ENCODE measurements around the gene HYDIN. TPM values are rescaled to one million over a fixed set of nuclear protein-coding genes. Genes with fewer than 3 reads are reported as not detected.
"Not testable (repeated sequence)": the region's sequence is repeated elsewhere in the genome, so short reads cannot be mapped to it uniquely, and the experiment has no call there.

HYDIN gene
- polyA plus RNA-seq, 2 donors: 0.02 to 0.20 TPM

DNA sequence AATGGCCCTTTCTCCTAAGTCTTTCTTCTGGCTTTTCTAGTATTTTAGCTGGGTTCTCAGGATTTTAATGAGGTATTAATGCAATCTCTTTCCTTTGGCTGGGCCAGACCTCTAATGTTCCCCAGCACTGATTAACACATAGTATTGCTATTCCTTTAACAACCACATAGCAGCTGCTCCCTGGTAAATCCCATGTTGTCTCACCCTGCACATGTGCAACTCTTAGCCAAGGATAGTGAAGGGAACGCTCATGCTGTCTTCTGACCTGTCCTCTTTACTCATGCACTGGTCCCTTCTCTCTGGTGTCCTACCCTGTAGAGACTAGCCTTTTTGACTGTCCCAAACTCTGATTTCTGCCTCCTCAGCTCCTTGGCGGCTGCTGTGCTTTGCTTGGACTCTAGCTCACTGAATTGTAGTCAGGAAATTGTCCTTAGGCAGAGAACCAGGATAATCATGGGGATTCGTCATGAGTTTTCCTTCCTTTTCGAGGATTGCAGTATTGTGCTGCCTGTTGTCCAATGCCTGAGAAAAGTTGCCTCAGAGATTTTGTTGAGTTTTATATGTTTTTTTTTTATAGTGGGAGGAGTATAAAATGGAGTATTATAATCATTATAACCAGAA is 406.9 kb downstream of the HYDIN start:
- H3K27me3 ChIP-seq (ENCODE audit: control insufficient read depth in 1 of 2, insufficient read depth in 2 of 2, low read length in 2 of 2); H3K36me3 ChIP-seq (ENCODE audit: control insufficient read depth in 2 of 2, insufficient read depth in 2 of 2, low read length in 1 of 2); H3K27ac ChIP-seq (ENCODE audit: low read depth in 2 of 2, low read length in 1 of 2); H3K9me3 ChIP-seq (ENCODE audit: control insufficient read depth in 2 of 2, insufficient read depth in 1 of 2, low read depth in 1 of 2, low read length in 1 of 2); H3K4me1 ChIP-seq (ENCODE audit: control insufficient read depth in 2 of 2, insufficient read depth in 2 of 2, low read length in 1 of 2); H3K4me3 ChIP-seq (ENCODE audit: low read depth in 1 of 2, low read length in 2 of 2): not testable (repeated sequence)
- WGBS, 2 donors: 81 to 83% methylated on average over 1 to 2 of the region's 4 CpGs

DNA sequence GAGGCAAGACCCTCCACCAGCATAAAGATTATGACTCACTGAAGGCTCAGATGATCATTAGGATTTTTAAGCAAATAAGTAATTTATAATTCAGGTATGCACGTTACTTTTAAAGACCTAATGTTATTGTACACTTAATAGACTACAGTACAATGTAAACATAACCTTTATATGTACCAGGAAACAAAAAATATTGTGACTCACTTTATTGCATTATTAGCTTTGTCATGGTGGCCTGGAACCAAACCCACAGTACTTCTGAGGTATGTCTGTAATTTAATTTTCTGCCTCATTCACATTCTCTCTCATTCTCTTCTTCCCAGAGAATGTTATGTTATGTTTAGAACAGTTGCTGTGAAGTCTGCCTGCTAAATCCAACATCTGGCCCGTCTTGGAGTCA is 407.8 kb downstream of the HYDIN start:
- H3K27ac ChIP-seq (ENCODE audit: low read depth in 2 of 2, low read length in 1 of 2); H3K4me1 ChIP-seq (ENCODE audit: control insufficient read depth in 2 of 2, insufficient read depth in 2 of 2, low read length in 1 of 2); H3K27me3 ChIP-seq (ENCODE audit: control insufficient read depth in 1 of 2, insufficient read depth in 2 of 2, low read length in 2 of 2); H3K9me3 ChIP-seq (ENCODE audit: control insufficient read depth in 2 of 2, insufficient read depth in 1 of 2, low read depth in 1 of 2, low read length in 1 of 2); H3K36me3 ChIP-seq (ENCODE audit: control insufficient read depth in 2 of 2, insufficient read depth in 2 of 2, low read length in 1 of 2); H3K4me3 ChIP-seq (ENCODE audit: low read depth in 1 of 2, low read length in 2 of 2): not testable (repeated sequence)
- 40 to 43% methylated on average over 1 of the region's 2 CpGs for WGBS, 2 donors

DNA sequence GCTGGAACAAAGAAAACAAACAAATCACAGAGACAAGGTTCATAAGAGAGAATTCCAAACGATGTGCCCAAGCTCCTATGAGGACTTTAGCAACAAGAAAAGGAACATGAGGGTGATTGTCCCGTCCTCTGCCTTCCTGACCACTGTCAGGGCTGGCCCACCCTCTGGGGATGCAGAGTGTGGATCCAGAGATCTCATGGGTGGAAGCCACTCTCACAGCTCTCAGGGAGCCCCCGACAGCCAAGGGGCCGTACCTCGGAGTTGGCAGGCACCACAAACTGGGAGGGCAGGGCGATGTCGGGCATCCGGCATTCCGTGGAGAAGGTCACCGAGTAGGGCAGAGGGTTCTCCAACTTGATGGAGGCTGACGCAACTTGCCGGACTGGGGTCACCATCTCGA is 412.4 kb downstream of the HYDIN start:
- not testable (repeated sequence) for H3K27ac ChIP-seq (ENCODE audit: low read depth in 2 of 2, low read length in 1 of 2); H3K4me3 ChIP-seq (ENCODE audit: low read depth in 1 of 2, low read length in 2 of 2); H3K4me1 ChIP-seq (ENCODE audit: control insufficient read depth in 2 of 2, insufficient read depth in 2 of 2, low read length in 1 of 2); H3K9me3 ChIP-seq (ENCODE audit: control insufficient read depth in 2 of 2, insufficient read depth in 1 of 2, low read depth in 1 of 2, low read length in 1 of 2); H3K36me3 ChIP-seq (ENCODE audit: control insufficient read depth in 2 of 2, insufficient read depth in 2 of 2, low read length in 1 of 2); H3K27me3 ChIP-seq (ENCODE audit: control insufficient read depth in 1 of 2, insufficient read depth in 2 of 2, low read length in 2 of 2)
- 82 to 84% methylated on average over 9 to 11 of the region's 13 CpGs for WGBS, 2 donors

DNA sequence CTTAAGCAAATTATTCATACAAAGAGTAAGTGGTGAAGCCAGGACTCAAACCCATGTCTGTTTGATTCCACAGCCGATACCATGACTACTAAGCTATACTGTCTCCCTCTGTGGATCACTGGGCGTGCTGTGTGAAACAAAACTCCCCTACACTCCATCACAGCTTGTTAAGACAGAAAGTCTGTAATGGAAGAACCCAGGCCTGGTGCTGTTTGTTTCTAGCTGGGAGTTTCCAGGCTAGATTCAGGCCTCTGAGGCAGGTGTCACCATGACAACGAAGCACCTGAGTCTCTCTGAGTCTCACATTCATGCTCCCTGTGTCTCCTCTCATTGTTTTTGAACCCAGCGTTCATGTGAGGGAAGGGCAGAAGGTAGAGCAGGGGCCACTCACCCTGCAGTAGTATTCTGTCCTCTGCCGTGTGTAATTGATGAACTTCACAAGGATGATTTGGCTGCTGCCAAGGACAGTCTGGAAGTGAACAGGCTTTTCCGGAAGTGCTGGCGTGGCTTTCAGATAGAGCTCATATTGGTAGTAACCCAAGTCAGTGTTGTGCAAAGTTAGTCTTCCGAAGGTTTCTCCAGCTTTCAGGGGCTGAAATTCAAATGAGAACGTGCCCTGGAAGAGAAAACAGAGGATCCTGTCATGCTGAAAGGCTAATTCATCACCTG is 421.0 kb downstream of the HYDIN start:
- WGBS, 2 donors: 52% methylated on average over 9 of the region's 9 CpGs
- H3K9me3 ChIP-seq (ENCODE audit: control insufficient read depth in 2 of 2, insufficient read depth in 1 of 2, low read depth in 1 of 2, low read length in 1 of 2): no peaks in the 10 kb centered on the region

DNA sequence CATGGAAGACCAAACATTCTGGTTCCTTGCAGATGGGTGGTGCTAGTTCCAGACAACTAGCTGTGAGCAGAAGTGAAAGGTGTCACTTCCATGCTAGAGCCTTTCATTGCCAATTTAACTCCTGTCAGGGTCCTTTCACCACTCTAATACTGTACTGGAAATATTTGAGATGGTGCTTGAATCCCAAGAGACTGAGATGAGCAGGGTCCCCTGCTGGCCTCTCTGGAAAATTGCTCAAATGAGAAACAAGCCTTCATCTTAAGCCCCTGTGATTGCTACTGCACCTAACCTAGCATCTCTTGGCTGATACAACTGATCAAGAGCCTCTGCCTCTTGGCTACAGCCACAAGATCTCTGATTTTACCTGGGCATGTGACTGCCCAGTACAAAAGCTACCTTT is 422.2 kb downstream of the HYDIN start:
- H3K27me3 ChIP-seq (ENCODE audit: control insufficient read depth in 1 of 2, insufficient read depth in 2 of 2, low read length in 2 of 2): peaks cover 0 to 2% of the 10 kb centered on the region in 2 donors
- H3K4me1 ChIP-seq (ENCODE audit: control insufficient read depth in 2 of 2, insufficient read depth in 2 of 2, low read length in 1 of 2): no peaks in the 10 kb centered on the region
- H3K4me3 ChIP-seq (ENCODE audit: low read depth in 1 of 2, low read length in 2 of 2): no peak overlapping the region
- no peaks in the 10 kb centered on the region for H3K36me3 ChIP-seq (ENCODE audit: control insufficient read depth in 2 of 2, insufficient read depth in 2 of 2, low read length in 1 of 2)
- H3K9me3 ChIP-seq (ENCODE audit: control insufficient read depth in 2 of 2, insufficient read depth in 1 of 2, low read depth in 1 of 2, low read length in 1 of 2): peaks cover 0 to 6% of the 10 kb centered on the region in 2 donors
- no peak overlapping the region for H3K27ac ChIP-seq (ENCODE audit: low read depth in 2 of 2, low read length in 1 of 2)

More for the DNA sequence above, 421.0 kb downstream of the HYDIN start:
- Histone ChIP-seq H3K27me3 (ENCODE audit: control insufficient read depth in 1 of 2, insufficient read depth in 2 of 2, low read length in 2 of 2) (peaks cover 0 to 2% of the 10 kb centered on the region in 2 donors), H3K27ac (ENCODE audit: low read depth in 2 of 2, low read length in 1 of 2) (no peak overlapping the region), H3K36me3 (ENCODE audit: control insufficient read depth in 2 of 2, insufficient read depth in 2 of 2, low read length in 1 of 2) (no peaks in the 10 kb centered on the region), H3K4me1 (ENCODE audit: control insufficient read depth in 2 of 2, insufficient read depth in 2 of 2, low read length in 1 of 2) (no peaks in the 10 kb centered on the region), H3K4me3 (ENCODE audit: low read depth in 1 of 2, low read length in 2 of 2) (no peak overlapping the region)

DNA sequence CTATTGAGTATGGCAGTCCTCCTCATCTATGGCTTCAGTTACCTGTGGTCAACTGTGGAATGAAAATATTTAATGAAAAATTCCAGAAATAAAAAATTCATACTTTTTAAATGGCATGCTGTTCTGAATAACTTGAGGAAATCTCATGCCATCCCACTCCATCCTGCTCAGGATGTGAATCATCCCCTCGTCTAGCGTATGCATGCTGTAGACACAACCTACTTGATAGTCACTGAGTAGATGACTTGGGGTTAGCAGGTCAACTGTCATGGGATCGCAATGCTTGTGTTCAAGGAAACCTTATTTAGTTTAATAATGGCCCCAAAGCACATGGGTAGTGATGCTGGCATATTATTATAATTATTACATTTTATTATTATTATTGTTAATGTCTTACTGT is 424.7 kb downstream of the HYDIN start:
- H3K4me1 ChIP-seq (ENCODE audit: control insufficient read depth in 2 of 2, insufficient read depth in 2 of 2, low read length in 1 of 2): no peaks in the 10 kb centered on the region
- no peak overlapping the region for H3K4me3 ChIP-seq (ENCODE audit: low read depth in 1 of 2, low read length in 2 of 2)
- no peaks in the 10 kb centered on the region for H3K36me3 ChIP-seq (ENCODE audit: control insufficient read depth in 2 of 2, insufficient read depth in 2 of 2, low read length in 1 of 2)
- H3K27ac ChIP-seq (ENCODE audit: low read depth in 2 of 2, low read length in 1 of 2): no peak overlapping the region
- peaks cover 0 to 6% of the 10 kb centered on the region in 2 donors for H3K9me3 ChIP-seq (ENCODE audit: control insufficient read depth in 2 of 2, insufficient read depth in 1 of 2, low read depth in 1 of 2, low read length in 1 of 2)
- WGBS, 2 donors: 70 to 74% methylated on average over 3 of the region's 3 CpGs
- peaks cover 0 to 2% of the 10 kb centered on the region in 2 donors for H3K27me3 ChIP-seq (ENCODE audit: control insufficient read depth in 1 of 2, insufficient read depth in 2 of 2, low read length in 2 of 2)

DNA sequence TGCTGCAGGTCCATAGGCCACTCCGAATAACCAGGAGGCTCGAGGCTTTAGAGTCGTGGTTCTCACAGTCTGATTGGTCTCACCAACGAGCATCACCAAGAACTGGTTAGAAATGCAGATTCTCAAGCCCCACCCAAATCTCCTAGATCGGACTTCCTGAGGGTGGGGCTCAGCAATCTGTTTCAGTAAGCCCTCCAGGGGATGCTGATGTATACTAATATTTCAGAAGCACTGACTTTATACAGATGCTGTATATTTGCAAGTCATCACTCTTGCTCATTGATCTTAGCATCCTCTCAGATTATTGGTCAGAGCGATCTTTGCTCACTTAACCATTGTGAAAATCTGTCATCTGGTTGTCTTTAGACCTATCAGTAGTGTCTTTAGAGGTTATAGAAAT is 425.1 kb downstream of the HYDIN start:
- Histone ChIP-seq H3K27ac (ENCODE audit: low read depth in 2 of 2, low read length in 1 of 2) (no peak overlapping the region), H3K9me3 (ENCODE audit: control insufficient read depth in 2 of 2, insufficient read depth in 1 of 2, low read depth in 1 of 2, low read length in 1 of 2) (peaks cover 0 to 6% of the 10 kb centered on the region in 2 donors), H3K27me3 (ENCODE audit: control insufficient read depth in 1 of 2, insufficient read depth in 2 of 2, low read length in 2 of 2) (peaks cover 0 to 2% of the 10 kb centered on the region in 2 donors), H3K4me1 (ENCODE audit: control insufficient read depth in 2 of 2, insufficient read depth in 2 of 2, low read length in 1 of 2) (peaks cover 0 to under 1% of the 10 kb centered on the region in 2 donors), H3K4me3 (ENCODE audit: low read depth in 1 of 2, low read length in 2 of 2) (no peak overlapping the region), H3K36me3 (ENCODE audit: control insufficient read depth in 2 of 2, insufficient read depth in 2 of 2, low read length in 1 of 2) (no peaks in the 10 kb centered on the region)
- WGBS, 2 donors: 66 to 69% methylated on average over 6 of the region's 6 CpGs

DNA sequence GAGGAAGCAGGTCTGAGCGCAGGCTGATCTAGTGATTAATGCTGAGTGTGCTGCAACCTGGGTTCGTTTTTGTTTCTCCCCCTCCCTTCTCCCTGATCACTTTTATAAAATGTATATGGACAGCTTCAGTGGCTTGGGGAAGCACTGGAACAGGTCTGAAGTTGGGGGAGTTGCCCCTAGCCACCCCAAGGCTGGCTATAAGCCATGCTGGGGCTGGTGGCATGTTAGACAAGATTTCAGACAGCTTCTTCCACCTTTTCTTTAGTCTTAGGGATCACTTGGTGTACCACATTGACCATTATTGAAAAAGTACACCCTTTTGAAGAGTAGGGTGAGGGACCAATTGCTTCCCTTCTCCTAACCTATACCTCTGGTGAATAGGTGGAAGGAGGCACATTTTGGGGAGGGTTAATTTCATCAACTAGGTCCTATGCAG is 425.8 kb downstream of the HYDIN start:
- Histone ChIP-seq H3K9me3 (ENCODE audit: control insufficient read depth in 2 of 2, insufficient read depth in 1 of 2, low read depth in 1 of 2, low read length in 1 of 2) (peaks cover 0 to 6% of the 10 kb centered on the region in 2 donors), H3K36me3 (ENCODE audit: control insufficient read depth in 2 of 2, insufficient read depth in 2 of 2, low read length in 1 of 2) (no peaks in the 10 kb centered on the region), H3K4me3 (ENCODE audit: low read depth in 1 of 2, low read length in 2 of 2) (no peak overlapping the region), H3K4me1 (ENCODE audit: control insufficient read depth in 2 of 2, insufficient read depth in 2 of 2, low read length in 1 of 2) (peaks cover 0 to 2% of the 10 kb centered on the region in 2 donors), H3K27me3 (ENCODE audit: control insufficient read depth in 1 of 2, insufficient read depth in 2 of 2, low read length in 2 of 2) (peaks cover 0 to 2% of the 10 kb centered on the region in 2 donors), H3K27ac (ENCODE audit: low read depth in 2 of 2, low read length in 1 of 2) (no peak overlapping the region)
- 49 to 50% methylated on average over 2 of the region's 2 CpGs for WGBS, 2 donors

DNA sequence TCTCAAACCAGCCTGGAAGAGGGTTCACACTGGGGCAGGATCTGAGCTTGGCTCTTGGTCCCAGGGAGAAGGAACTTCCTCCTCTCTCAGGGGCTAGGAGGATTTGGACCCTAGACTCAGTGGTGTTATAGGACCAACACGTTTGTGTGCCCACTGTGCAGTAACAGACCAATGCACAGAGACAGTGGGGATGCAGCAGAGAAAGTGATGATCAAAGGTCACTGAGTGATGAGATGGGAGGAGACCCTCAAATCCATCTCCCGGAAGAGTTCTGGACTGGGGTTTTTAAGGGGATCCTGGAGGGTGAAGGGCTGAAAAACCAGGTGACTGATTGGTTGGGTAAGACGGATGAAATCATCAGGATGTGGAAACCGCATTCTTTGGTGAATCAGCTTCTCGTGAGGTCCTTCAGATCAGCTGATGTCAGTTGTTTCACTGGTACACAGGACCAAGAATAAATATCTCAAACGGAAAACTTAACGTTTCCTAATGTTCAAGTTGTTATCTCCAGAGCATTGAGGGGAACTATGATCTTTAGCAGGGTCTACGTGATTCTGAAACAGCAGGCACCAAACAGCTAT is 426.3 kb downstream of the HYDIN start:
- H3K9me3 ChIP-seq (ENCODE audit: control insufficient read depth in 2 of 2, insufficient read depth in 1 of 2, low read depth in 1 of 2, low read length in 1 of 2): peaks cover 0 to 6% of the 10 kb centered on the region in 2 donors
- WGBS, 2 donors: 59 to 65% methylated on average over 8 of the region's 8 CpGs
- H3K4me3 ChIP-seq (ENCODE audit: low read depth in 1 of 2, low read length in 2 of 2): no peak overlapping the region

DNA sequence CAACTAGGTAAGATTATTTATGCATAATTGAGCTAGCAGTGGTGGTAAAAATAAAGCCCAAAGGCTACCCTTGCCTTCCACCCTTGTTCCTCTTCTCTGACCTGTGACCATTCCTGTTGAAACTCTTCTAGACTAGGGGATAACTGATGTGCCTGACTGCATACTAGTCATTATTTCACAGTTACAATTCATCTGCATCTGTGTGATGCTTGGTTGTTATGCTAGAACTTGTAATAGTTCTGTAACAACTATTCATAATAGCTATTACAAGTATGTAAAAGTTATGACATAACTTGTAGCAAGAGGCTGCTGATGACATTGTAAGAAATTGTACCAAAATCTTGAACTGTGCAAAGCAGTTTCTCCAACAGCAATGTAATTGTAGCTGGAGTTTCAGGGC is 427.2 kb downstream of the HYDIN start:
- Histone ChIP-seq H3K9me3 (ENCODE audit: control insufficient read depth in 2 of 2, insufficient read depth in 1 of 2, low read depth in 1 of 2, low read length in 1 of 2) (peaks cover 0 to 6% of the 10 kb centered on the region in 2 donors), H3K4me3 (ENCODE audit: low read depth in 1 of 2, low read length in 2 of 2) (no peak overlapping the region), H3K27me3 (ENCODE audit: control insufficient read depth in 1 of 2, insufficient read depth in 2 of 2, low read length in 2 of 2) (peaks cover 0 to 2% of the 10 kb centered on the region in 2 donors), H3K4me1 (ENCODE audit: control insufficient read depth in 2 of 2, insufficient read depth in 2 of 2, low read length in 1 of 2) (peaks cover 0 to 5% of the 10 kb centered on the region in 2 donors), H3K36me3 (ENCODE audit: control insufficient read depth in 2 of 2, insufficient read depth in 2 of 2, low read length in 1 of 2) (no peaks in the 10 kb centered on the region), H3K27ac (ENCODE audit: low read depth in 2 of 2, low read length in 1 of 2) (no peak overlapping the region)

More for the DNA sequence above, 426.3 kb downstream of the HYDIN start:
- Histone ChIP-seq H3K4me1 (ENCODE audit: control insufficient read depth in 2 of 2, insufficient read depth in 2 of 2, low read length in 1 of 2) (peaks cover 0 to 5% of the 10 kb centered on the region in 2 donors), H3K27ac (ENCODE audit: low read depth in 2 of 2, low read length in 1 of 2) (no peak overlapping the region), H3K36me3 (ENCODE audit: control insufficient read depth in 2 of 2, insufficient read depth in 2 of 2, low read length in 1 of 2) (no peaks in the 10 kb centered on the region), H3K27me3 (ENCODE audit: control insufficient read depth in 1 of 2, insufficient read depth in 2 of 2, low read length in 2 of 2) (peaks cover 0 to 2% of the 10 kb centered on the region in 2 donors)

Measured in esophagus (tissue), 2 donors.